Suprapubic skin (tissue), 4 donors: ENCODE measurements around the gene RASA3.

ENCODE experiments used
- EP300 ChIP-seq: sonication (generic); formaldehyde crosslinking; IDR thresholded peaks from one replicate; pipeline ENCODE4 v1.6.1; 2017; ENCODE audit warnings: antibody characterized with exemption
- POLR2A ChIP-seq, 2 donors: fragments of 450-650 bp; IDR thresholded peaks; one replicate each; pipeline ENCODE4 v1.6.1; 2017; ENCODE audit warnings: antibody characterized with exemption in 2 of 2, mild to moderate bottlenecking in 2 of 2, moderate library complexity in 2 of 2
- POLR2AphosphoS5 ChIP-seq, 3 donors: sonication (generic); formaldehyde crosslinking; IDR thresholded peaks; one replicate each; pipeline ENCODE4 v1.6.1; 2017; ENCODE audit warnings: antibody characterized with exemption in 3 of 3
- TF ChIP-seq, protein P1 (sequence below), 2 donors: fragments of 200-600 bp in 1 of 2; fragments of 450-650 bp in 1 of 2; sonication (generic) in 1 of 2; IDR thresholded peaks; one replicate each; pipeline ENCODE4 v1.5.1; 2016 to 2019; ENCODE audit warnings: antibody characterized with exemption in 2 of 2, mild to moderate bottlenecking in 1 of 2, moderate library complexity in 1 of 2

DNA sequence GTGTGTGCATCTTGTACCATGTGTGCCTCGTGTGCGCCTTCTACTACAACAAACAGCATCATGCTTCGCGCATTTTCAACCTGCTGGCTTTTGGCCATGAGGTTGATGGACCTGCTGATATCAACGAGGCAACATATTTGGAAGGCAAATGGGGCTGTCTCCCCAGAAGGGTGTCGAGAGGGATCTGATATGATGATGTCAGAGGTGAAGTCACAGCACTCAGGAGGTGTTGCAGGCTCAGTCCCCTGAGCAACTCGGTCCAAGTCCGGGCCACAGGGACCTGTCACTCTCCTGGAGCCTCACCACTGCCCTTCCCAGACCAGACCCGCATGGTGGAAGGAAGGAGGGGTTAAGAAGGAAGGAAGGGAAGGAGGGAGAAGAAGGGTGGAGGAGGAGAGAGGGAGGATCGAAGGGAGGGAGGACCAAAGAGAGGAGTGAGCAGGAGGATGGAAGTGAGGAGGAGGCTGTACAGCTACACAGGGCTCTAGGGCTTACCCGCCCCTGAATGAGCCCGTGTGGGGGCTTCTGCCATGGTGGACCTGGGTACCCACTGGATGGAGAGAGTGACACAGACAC lies 151.8 kb downstream of the RASA3 start:
- no peak for TF ChIP-seq EP300
- no peak for TF ChIP-seq POLR2A (IDR thresholded peaks at IDR 0.05)
- TF ChIP-seq, protein P1, sequence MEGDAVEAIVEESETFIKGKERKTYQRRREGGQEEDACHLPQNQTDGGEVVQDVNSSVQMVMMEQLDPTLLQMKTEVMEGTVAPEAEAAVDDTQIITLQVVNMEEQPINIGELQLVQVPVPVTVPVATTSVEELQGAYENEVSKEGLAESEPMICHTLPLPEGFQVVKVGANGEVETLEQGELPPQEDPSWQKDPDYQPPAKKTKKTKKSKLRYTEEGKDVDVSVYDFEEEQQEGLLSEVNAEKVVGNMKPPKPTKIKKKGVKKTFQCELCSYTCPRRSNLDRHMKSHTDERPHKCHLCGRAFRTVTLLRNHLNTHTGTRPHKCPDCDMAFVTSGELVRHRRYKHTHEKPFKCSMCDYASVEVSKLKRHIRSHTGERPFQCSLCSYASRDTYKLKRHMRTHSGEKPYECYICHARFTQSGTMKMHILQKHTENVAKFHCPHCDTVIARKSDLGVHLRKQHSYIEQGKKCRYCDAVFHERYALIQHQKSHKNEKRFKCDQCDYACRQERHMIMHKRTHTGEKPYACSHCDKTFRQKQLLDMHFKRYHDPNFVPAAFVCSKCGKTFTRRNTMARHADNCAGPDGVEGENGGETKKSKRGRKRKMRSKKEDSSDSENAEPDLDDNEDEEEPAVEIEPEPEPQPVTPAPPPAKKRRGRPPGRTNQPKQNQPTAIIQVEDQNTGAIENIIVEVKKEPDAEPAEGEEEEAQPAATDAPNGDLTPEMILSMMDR (IDR thresholded peaks at IDR 0.05), result no peak
- TF ChIP-seq POLR2AphosphoS5 (IDR thresholded peaks at IDR 0.05), result no peak
